Upper lobe of left lung (tissue), 4 donors: ENCODE data around the gene PRR14.

Experiments
- POLR2A ChIP-seq, 4 donors: fragments of 450-650 bp; IDR thresholded peaks; one replicate each; pipeline ENCODE4 v1.5.1; 2016 to 2017; ENCODE audit warnings: antibody characterized with exemption in 4 of 4, mild to moderate bottlenecking in 2 of 4
- POLR2AphosphoS5 ChIP-seq, 2 donors: sonication (generic); formaldehyde crosslinking; IDR thresholded peaks; one replicate each; pipeline ENCODE4 v1.5.1; 2017; ENCODE audit warnings: antibody characterized with exemption in 2 of 2
- TF ChIP-seq, protein P1 (sequence below), 6 experiments: fragments of 450-650 bp in 4 of 6; fragments of 200-600 bp in 2 of 6; sonication (generic) in 2 of 6; IDR thresholded peaks; one replicate each; pipeline ENCODE4 v1.5.1; 2016 to 2019; ENCODE audit warnings: antibody characterized with exemption in 6 of 6

DNA sequence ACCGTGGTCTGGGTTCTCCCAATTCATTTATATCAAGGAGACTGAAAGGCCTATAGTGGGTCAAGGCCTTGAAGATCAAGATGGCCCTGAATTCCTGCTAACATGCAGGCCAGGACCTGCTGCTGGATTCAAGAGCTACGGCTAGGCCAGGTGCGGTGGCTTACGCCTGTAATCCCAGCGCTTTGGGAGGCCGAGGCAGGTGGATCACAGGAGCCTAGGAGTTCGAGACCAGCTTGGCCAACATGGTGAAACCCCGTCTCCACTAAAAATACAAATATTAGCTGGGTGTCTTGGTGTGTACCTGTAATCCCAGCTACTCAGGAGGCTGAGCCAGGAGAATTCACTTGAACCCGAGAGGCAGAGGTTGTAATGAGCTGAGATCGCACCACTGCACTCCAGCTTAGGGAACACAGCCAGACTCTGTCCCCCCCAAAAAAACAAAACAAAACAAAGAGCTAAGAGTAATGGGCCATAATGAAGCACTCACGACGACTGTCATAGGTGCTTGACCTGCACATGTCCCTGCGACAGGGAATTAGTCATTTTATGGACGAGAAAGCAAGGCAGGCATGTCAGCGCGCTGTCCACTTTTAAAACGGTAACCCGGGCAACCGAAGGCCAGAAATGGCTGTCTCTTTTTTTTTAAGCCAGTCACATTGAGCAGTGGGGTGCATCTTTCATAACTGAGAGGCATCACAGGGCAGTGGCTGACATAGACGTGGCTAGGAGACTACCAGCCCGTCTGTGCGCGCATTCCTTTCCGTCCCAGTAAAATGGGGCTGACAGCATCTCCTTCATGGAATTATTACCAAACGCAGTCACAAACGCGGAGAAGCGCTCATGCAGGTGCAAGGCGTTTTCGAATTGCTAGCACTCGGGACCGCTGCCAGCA is 6.5 kb downstream of the PRR14 start:
- TF ChIP-seq, protein P1, sequence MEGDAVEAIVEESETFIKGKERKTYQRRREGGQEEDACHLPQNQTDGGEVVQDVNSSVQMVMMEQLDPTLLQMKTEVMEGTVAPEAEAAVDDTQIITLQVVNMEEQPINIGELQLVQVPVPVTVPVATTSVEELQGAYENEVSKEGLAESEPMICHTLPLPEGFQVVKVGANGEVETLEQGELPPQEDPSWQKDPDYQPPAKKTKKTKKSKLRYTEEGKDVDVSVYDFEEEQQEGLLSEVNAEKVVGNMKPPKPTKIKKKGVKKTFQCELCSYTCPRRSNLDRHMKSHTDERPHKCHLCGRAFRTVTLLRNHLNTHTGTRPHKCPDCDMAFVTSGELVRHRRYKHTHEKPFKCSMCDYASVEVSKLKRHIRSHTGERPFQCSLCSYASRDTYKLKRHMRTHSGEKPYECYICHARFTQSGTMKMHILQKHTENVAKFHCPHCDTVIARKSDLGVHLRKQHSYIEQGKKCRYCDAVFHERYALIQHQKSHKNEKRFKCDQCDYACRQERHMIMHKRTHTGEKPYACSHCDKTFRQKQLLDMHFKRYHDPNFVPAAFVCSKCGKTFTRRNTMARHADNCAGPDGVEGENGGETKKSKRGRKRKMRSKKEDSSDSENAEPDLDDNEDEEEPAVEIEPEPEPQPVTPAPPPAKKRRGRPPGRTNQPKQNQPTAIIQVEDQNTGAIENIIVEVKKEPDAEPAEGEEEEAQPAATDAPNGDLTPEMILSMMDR (IDR thresholded peaks at IDR 0.05), result no peak
- TF ChIP-seq POLR2A (IDR thresholded peaks at IDR 0.05), result no peak
- no peak for TF ChIP-seq POLR2AphosphoS5 (IDR thresholded peaks at IDR 0.05)
